Stimulated activated CD4-positive, alpha-beta T cell treated with anti-CD3 and anti-CD28 coated beads, Interleukin-4, amount 100 ng/mL, for 48 hours (primary cell): Measurements from ENCODE around the gene STAC3.

Experiments used
- DNase-seq, 2 donors: peaks; one replicate each; pipeline ENCODE4 v3.0.0-alpha.2; 2020; ENCODE audit warnings: low read depth in 2 of 2

STAC3 gene

DNA sequence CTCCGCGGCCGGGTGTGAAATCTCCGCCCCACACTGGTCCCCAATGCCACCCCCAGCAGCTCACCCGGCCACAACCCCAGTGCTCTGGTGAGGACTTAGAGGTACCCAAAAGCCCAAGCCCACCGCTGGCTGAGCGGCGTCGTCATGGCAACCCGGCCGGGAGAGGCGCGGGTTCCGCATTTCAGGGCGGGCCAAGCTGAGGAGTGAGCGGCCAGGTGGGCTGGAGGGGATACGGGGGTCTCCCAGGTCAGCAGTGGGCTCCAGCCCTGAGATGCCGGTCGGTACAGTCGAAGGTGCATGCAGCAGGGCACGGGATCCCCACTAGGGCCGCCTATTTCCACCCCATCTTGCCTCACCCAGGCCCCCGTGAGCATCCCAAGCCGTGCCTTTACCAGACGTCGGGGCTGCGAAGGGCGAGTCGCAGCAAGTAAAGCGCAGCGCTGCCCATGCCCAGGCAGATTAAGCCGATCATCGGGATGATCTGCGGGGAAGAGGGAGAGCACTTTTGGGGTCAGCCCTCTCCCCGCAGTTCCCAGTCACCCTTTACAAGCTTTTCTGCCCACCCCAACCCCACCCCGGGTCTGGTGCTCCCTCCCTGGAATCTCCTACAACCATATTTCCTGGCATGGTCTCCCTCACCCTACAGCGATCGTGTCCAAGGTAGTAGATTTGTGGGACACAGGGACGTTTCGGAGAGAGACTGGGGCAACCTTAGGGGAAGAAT lies 14.6 kb downstream of the STAC3 start:
- DNase-seq = no peak

DNA sequence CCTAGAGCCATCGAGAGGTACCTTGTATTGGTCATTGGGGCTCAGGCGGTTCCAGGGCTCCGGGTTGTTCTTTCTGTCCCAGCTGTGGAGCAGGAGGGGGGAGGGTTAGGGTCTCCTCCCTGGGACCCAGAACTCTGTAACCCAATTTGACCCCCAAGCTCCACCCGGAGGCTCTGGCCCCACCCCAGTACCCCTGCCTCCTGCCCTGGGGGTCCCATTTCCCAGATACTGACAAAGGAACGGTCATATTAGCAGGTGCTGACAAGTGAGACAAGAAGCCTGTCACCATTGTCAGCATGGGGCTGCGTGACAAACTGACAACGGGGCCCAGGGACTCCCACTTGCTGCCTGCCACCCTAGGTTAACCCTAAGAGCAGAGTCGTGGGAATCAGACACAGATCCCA lies 15.3 kb downstream of the STAC3 start:
- no peak for DNase-seq

DNA sequence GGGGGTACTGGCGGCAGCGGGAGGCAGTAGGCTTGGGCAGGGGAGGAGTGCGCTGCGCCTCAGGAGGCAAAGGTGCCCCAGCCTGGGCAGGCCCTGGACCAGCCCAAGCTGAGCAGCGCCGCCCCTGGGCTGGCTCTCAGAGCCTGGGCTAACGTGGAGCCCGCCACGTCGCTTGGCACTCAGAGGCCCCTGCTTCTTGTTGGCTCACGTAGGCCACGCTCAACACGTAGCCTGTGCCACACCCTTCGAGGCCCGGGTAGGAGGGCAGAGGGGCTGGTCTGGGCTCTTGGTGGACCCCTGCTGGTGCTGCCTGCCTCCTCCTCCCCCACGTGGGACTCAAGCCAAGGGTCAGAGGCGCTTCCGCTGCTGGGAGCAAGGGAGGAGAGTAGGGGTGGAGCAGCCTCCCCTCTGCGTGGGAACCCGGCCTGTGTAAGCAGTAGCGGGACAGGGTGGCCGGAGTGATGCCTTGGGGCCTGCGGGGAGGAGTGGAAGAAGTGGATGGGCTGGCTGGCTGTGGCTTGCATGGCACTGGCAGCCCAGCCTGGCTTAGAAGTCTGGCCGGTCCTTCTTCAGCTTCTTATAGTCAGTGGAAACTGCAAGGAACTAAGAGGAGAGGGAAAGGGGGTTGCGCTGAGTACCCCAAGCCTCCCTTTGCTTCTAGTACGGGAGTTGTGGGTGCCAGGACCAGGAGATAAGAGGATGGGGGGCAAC lies 15.8 kb downstream of the STAC3 start:
- DNase-seq = no peak

DNA sequence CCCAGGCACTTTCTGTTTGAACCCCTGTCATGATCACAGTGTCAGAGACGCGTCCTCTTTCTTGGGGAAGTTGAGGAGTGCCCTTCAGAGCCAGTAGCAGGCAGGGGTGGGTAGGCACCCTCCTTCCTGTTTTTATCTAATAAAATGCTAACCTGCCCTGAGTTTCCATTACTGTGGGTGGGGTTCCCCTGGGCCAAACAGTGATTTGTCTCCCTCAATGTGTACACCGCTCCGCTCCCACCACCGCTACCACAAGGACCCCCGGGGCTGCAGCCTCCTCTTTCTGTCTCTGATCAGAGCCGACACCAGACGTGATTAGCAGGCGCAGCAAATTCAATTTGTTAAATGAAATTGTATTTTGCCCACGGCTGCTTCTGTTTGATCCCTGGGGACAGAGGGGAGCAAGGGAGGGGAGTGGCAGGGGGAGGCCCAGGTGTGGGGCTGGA lies 16.4 kb downstream of the STAC3 start:
- no peak for DNase-seq

DNA sequence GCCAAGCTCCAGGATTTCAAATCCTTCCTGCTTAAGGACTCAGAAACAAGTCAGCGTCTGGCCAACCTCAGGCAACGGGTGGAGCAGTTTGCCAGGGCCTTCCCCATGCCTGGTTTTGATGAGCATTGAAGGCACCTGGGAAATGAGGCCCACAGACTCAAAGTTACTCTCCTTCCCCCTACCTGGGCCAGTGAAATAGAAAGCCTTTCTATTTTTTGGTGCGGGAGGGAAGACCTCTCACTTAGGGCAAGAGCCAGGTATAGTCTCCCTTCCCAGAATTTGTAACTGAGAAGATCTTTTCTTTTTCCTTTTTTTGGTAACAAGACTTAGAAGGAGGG lies 16.8 kb downstream of the STAC3 start:
- DNase-seq = no peak

DNA sequence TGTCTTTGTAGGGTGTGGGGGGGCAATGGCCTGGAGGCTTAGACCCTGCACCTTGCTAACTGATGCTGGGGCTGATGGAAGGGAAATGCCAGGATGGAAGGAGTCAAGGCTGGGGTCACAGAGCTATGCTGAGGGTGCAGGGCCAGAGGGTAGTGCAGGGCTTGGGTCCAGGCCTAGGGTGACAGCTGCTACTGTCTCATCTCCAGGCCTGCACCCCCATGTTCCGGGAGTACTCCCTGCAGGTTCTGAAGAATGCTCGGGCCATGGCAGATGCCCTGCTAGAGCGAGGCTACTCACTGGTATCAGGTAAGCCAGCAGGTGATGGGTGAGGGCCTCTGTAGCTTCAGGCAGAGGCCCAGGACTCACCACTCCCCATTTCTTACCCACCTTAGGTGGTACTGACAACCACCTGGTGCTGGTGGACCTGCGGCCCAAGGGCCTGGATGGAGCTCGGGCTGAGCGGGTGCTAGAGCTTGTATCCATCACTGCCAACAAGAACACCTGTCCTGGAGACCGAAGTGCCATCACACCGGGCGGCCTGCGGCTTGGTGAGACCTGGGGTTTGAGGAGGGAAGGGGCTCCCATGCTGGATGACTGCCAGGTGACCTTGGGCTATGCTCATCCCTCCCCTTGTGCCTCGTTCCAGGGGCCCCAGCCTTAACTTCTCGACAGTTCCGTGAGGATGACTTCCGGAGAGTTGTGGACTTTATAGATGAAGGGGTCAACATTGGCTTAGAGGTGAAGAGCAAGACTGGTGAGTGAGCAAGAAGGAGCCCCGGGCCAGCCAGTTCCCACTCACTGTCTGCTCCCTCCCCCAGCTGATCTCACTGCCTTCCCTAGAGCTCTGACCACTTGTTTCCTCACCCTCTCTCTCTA lies 17.4 kb downstream of the STAC3 start:
- DNase-seq = no peak

DNA sequence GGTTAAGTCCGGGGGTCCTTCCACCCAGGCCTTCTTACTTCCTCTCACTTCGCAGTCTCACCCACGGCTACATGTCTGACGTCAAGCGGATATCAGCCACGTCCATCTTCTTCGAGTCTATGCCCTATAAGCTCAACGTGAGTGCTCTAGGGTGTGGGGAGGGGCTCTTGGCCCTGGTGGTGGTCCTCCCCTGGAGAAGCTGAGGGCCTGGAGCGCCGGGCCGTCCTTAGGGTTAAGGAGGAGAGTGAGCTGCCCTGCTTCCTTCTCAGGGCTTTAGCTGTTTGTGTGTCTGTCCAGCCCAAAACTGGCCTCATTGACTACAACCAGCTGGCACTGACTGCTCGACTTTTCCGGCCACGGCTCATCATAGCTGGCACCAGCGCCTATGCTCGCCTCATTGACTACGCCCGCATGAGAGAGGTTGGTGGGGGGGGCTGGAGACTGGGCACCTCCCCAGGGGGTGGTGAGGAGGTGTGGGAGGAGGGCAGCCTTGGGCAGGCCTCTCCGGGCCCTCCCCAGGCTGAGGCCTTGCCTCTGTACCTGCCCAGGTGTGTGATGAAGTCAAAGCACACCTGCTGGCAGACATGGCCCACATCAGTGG lies 18.7 kb downstream of the STAC3 start:
- DNase-seq = no peak

DNA sequence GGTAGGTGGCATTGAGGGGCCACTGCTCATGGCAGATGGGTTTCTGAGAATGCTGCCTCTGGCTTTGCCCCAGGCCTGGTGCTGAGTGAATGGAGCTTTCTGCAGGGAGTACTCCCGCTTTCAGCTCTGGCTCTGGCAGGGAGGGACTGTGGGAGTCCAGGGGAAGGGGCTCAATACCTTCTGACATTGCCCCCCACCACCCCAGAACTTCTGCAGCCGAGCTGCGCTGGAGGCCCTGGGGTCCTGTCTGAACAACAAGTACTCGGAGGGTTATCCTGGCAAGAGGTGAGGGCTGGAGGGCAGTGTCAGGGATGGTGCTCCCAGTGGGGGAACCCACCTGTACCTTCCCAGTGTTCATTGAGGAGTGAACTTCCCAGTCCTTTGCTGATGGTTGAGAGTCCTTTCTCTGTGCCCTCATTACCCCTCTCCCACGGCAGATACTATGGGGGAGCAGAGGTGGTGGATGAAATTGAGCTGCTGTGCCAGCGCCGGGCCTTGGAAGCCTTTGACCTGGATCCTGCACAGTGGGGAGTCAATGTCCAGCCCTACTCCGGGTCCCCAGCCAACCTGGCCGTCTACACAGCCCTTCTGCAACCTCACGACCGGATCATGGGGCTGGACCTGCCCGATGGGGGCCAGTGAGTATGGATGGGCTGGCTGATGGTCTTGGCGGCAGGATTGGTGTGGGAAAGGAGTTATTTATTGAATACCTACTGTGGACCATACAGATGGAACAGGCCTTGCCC lies 19.5 kb downstream of the STAC3 start:
- DNase-seq = no peak

DNA sequence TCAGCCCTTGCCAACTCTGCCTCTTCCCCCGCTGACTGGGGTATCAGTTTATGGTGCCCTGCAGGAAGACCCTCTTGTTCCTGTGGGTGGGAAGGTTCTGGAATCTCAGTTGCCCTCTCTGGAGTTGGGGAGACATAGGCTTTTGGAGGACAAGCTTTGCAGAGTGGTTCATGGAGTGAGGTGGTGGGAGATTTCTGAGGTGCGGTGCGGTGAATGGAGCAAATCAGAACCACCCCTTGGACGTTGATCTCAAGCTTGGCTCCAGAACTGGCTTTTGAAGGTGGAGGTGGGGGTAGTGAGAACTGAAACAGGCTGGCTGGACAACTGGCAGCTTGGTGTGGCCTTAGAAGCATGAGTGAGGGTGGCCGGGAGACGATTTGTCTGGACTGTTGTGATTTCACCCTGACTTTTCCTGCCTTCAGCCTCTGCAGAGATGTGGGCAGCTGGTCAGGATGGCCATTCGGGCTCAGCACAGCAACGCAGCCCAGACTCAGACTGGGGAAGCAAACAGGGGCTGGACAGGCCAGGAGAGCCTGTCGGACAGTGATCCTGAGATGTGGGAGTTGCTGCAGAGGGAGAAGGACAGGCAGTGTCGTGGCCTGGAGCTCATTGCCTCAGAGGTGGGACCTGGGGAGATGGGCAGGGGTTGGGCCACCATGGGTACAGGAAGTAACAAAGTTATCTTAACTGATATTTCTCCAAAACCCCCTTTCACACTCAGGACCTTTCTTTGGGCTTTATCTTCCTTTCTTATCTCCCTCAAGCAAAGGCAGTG lies 20.4 kb downstream of the STAC3 start:
- DNase-seq = no peak

DNA sequence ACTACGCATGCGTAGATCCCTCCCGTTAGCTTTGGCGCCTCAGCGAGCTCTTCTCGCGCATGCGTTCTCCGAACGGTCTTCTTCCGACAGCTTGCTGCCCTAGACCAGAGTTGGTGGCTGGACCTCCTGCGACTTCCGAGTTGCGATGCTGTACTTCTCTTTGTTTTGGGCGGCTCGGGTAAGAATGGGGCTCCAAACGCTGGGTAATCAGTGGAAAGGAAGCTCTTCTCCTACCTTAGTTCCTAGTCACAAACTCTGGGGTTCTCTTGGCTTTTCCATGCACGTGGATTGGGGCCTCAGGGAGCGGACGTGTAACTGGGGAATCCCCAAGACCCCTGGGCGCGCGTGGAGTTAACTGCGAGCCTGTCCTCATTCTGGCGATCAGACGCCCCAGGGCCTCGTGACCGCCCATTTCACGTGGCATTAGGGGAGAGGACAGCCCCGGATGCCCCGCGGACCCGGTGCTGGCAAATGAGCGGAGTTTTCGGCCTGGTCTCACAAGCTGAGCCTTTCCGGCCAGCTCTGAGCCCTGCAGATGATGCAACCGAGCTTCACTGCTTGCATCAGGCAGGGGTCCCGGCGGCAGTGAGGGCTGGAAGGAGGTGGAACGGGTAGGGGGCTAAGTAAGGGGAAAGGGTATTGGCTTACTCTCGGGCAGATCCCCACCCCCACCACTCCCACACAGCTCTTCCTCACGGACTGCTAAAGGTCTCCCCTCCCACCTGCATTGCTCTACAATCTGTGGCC lies 21.2 kb downstream of the STAC3 start, which contains the start of gene SHMT2:
TSS of gene SHMT2 (plus strand) at position 78 of the 747 bp plus-strand sequence. CDS start at position 146, 68 bp downstream.
- peak; percentile 88 to 95 for DNase-seq

DNA sequence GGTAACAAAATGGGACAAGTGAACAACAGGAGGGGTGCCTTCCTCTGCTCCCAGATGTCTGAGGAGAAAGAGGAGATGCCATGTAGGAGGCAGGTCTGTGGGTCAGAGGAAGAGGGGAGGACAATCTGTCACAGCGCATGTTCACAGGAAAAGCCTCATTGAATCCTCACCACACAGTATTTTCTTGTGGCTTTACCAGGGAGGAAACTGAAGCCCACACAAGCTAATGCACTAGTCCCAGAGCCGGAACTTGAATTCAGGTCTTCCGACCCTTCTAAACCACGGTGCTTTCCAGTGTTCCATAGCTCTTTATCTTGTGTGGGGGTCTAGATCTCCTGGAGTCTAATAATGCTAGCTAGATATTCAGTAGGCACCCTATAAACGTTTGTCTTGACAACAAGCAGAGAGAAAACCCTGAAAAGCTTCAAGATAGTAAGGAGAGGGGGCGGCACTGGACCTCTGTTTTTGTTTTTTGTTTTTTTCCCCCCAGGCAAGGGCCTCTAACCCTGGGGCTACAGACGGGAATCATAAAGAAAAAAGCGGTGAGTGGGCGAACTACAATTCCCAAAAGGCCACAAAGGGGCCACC lies 21.8 kb downstream of the STAC3 start:
- no peak for DNase-seq

DNA sequence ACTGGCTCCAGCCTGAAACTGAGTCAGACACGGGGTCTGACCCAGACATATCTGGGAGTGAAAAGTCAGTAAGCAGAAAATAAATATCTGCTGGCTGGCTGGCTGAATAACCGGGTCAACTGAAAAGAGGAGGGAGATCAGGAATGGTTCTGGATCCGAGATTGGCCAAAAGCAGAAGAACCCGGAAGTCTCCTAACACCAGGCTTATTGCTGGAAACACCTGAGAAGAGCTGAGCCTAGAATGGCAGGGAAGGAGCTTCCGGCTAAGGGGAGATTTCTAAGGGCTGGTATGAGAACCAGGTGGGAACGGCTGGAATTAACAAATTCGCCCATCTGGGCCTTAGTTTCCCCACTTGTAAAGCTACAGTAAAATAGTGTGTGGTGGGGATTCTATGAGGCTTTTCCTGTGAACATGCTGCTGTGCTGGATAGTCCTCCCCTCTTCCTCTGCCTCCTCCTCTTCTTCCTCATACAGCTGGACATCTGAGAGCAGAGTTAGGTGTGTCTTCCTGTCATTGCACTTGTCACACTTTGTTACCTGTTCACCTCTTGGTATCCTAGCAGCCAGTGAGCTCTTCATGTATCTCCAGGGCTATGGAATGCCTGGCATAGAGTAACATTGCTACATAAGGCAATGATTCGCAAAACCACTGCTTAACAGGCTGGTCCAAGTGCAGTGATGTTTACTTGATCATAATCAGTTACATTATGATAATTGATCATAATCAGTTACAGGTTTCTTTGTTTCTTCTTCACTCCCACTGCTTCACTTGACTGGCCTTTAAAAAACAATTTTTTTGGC lies 23.5 kb downstream of the STAC3 start:
- no peak for DNase-seq

DNA sequence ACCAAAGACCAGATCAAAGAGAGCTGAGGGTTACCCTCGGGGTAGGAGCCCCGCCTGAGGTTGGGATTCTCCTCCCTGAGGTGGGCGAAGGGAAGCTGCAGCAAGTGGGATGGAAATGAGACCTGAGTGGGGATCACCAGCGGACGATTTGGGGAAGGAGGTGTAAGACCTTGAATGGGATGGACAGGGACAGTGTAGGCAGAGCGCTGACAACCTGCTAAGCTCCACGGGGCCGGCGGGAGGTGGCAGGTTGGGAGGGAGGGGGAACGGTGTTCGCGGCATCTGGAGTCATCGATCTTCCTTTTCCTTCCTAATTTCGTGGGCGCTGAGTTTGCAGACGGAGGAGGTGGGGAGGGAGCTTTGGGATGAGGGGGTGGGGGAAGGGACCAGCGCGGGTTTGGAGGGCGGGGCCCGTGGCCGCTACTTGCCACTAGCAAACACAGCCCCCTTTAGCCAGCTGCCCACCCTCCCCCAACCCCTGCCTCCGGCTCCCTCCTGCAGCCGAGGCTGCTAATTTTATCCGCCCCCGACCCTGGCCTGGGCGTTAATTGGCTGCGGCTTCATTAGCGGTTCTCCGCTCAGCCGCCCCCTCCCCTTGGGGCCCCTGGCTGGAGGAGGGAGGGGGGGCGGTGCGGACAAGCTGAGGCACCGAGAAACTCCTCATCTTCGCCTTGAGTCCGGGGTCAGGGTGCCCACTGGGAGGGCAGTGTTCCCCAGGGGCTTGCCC lies 24.2 kb downstream of the STAC3 start:
- DNase-seq = no peak

DNA sequence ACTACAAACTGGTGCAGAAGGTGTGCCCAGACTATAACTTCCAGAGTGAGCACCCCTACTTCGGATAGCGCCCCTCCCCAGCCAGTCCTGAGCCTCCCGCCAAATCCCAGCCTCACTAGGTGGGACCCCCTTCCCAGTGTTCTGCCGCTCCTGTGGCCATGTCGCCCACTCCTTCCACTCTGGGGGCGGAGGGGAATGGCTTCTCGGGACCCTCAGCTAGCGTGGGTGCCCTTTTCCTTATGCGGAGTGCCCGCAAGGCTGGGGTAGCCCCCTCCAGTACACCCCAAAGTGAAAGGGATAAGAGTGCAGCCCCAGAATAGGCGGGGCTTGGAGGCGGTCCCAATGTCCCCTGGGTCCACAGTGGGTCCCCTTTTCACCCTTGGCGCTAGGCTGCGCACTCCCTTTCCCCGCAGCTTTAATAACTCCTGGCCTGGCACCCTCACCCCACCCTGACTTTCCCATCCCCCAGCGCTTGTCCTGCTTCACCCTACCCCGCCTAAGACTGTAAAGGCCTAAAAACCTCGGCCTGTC lies 25.2 kb downstream of the STAC3 start:
- DNase-seq = no peak

DNA sequence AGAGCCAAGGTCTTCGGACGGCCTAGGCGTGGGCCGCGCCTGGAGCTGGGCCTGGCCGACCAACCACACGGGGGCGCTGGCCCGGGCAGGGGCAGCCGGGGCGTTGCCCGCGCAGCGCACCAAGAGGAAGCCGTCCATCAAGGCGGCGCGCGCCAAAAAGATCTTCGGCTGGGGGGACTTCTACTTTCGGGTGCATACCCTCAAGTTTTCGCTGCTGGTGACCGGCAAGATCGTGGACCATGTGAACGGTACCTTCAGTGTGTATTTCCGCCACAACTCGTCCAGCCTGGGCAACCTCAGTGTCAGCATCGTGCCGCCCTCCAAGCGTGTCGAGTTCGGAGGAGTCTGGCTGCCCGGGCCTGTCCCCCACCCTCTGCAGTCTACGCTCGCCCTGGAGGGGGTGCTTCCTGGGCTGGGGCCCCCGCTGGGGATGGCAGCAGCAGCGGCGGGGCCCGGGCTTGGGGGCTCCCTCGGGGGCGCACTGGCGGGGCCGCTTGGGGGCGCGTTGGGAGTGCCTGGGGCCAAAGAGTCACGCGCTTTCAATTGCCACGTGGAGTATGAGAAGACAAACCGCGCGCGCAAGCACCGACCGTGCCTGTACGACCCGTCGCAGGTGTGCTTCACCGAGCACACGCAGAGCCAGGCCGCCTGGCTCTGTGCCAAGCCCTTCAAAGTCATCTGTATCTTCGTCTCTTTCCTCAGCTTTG lies 25.9 kb downstream of the STAC3 start:
- DNase-seq = peak in 1 of 2 donors; percentile 61

DNA sequence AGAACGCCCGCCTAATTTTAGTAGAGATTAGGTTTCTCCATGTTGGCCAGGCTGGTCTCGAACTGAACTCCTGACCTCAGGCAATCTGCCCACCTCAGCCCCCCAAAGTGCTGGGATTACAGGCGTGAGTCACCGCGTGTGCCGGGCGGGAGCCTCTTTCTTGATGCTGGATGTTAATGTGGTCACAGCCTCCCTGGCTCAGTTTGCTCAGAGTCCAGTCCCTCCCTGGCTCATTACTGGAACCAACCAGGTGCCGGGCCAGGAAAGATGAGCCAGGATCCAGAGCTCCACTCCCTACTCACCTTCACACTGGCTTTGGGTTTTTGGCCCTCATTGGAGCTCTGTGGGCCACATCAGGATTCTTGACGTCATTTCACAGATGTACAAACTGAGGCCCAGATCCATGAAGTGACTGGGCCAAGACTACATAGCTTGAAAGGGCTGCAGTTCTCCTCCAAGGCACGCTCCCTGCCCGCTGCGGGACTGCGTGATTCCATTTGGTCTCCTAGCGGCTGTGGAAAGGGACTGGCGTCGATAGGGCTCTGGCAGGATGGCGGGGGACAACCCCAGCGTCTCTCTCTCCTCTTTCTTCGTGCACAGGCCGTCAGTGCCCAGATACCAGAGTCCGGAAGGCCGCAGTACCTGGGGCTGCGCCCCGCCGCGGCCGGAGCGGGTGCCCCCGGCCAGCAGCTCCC lies 26.6 kb downstream of the STAC3 start:
- DNase-seq = no peak
